ENCODE data around the gene NPPB. TPM values are rescaled to one million over a fixed set of nuclear protein-coding genes. Genes with fewer than 3 reads are reported as not detected.
A peak's percentile ranks its signal among the peaks of the same experiment; 100 is the strongest.

NPPB gene
- total and polyA plus RNA-seq, 9 of the 15 experiments (the other 6 are each of a cell fraction or from before 2014, with no cell fraction given), result not detected

- TF ChIP-seq CCNT2 (IDR thresholded peaks at IDR 0.05; ENCODE audit: borderline replicate concordance, extremely low read depth, insufficient read length, low read depth, low read length) (no peak), MGA (IDR thresholded peaks at IDR 0.05) (peak; percentile 72), ETS1 (conservative IDR thresholded peaks at IDR 0.05; ENCODE audit: control insufficient read depth, low read depth, low read length) (no peak), ZNF449 (CRISPR knock-in tag; IDR thresholded peaks at IDR 0.05) (0 out of 2 replicates have a peak, but pooled peaks have one; percentile 22), ATF1 (CRISPR knock-in tag; IDR thresholded peaks at IDR 0.05) (no peak), ATF1 (tag; IDR thresholded peaks at IDR 0.05) (0 out of 2 replicates have a peak, but pooled peaks have one; percentile 36), L3MBTL2 (IDR thresholded peaks at IDR 0.05) (peak; percentile 76), SIX5 (IDR thresholded peaks at IDR 0.05; ENCODE audit: borderline replicate concordance in 1 of 2, insufficient read depth in 1 of 2, low read depth in 1 of 2, low read length in 2 of 2) (no peak), ID3 (CRISPR knock-in tag; IDR thresholded peaks at IDR 0.05) (no peak), ID3 (tag; IDR thresholded peaks at IDR 0.05) (0 out of 2 replicates have a peak, but pooled peaks have one; percentile 58)
Observed at GRCh38 chr1:11879311-11880180, 20.8 kb upstream of the NPPB start (continued).

All from K562 (cell line).